GM12878 (cell line): ENCODE results near the gene DCP1A. TPM values are rescaled to one million over a fixed set of nuclear protein-coding genes. Genes with fewer than 3 reads are reported as not detected.

ENCODE experiments used
- ATF2 ChIP-seq: IDR thresholded peaks from 2 replicates; pipeline ENCODE4 v1.6.1; 2012; ENCODE audit warnings: low read length, inconsistent platforms
- KLF5 ChIP-seq: fragments of 450-650 bp; IDR thresholded peaks from 2 replicates; pipeline ENCODE4 v1.6.1; 2014; ENCODE audit warnings: mild to moderate bottlenecking; ENCODE audit not compliant: partially characterized antibody
- MAX ChIP-seq: IDR thresholded peaks from 2 replicates; pipeline ENCODE4 v1.6.1; 2012; ENCODE audit warnings: low read depth, low read length, improper control_type of control experiment
- NBN ChIP-seq: fragments of 450-650 bp; IDR thresholded peaks from 2 replicates; pipeline ENCODE4 v1.6.1; 2016
- ZBTB4 ChIP-seq: fragments of 450-650 bp; formaldehyde crosslinking; IDR thresholded peaks from 2 replicates; pipeline ENCODE4 v1.4.0; 2022; ENCODE audit warnings: mild to moderate bottlenecking, moderate library complexity
- ZNF24 ChIP-seq: fragments of 450-650 bp; IDR thresholded peaks from 2 replicates; pipeline ENCODE4 v1.6.1; 2017; ENCODE audit warnings: antibody characterized with exemption, mild to moderate bottlenecking
- polyA plus RNA-seq, 11 experiments: library from polyadenylated mRNA; depleted of rRNA in 4 of 11; unstranded in 6 of 11; stranded (reverse) in 5 of 11; fragments of >200 nt; fragmentation: Nextera tagmentation in 4 of 11; fragmentation: Illumina TruSeq in 1 of 11; extraction: Ambion mirVana in 4 of 11; extraction: Trizol in 1 of 11; gene quantifications; 1 replicate in 1 of 11; 2 replicates in 10 of 11; pipeline versions ENCODE4 v1.2.1 to v1.2.3, GENCODE V29; 2011 to 2016; ENCODE audit warnings: inconsistent platforms in 2 of 11, missing spikeins in 2 of 11, low read depth in 1 of 11
- total RNA-seq, 4 experiments: library from RNA; depleted of rRNA in 3 of 4; stranded (reverse); fragments of >200 nt in 3 of 4; fragmentation: Illumina TruSeq in 1 of 4; extraction: Trizol in 1 of 4; gene quantifications; 2 replicates each; pipeline versions ENCODE4 v1.2.1 to v1.2.3, GENCODE V29; 2013 to 2021
- TF ChIP-seq, protein P1 (sequence below): fragments of 450-650 bp; IDR thresholded peaks from 2 replicates; pipeline ENCODE4 v1.6.1; 2017; ENCODE audit warnings: mild to moderate bottlenecking, low read depth, inconsistent platforms; ENCODE audit not compliant: poor library complexity, severe bottlenecking

The DCP1A gene
- total and polyA plus RNA-seq, 10 of the 15 experiments (the other 5 are each of a cell fraction or from before 2014, with no cell fraction given) = 12.5 to 34.6 (median 16.3) TPM

DNA sequence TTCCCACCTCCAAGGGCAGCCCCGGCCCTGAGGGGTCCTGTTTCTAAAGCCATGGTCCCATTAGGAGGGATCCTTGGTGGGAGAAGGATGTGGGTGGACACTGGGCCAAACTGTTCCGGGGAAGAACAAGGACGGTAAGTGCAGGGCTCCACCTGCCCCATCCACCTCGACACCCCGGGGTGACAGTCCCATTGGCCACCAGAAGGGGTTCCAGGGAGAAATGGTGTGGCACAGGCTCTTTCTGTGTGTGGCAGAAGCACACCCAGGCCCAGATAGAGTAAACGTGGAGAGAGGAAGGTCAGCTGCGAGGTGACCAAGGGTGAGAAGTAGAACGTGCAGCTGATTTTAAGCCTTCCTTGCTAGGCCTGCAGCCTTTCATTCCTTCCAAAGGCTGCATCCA lies 103.6 kb downstream of the DCP1A start (continued):
- TF ChIP-seq ZBTB4 (no peak), ATF2 (no peak), MAX (no peak), ZNF24 (no peak), NBN (no peak), KLF5 (no peak)
- TF ChIP-seq, protein P1, sequence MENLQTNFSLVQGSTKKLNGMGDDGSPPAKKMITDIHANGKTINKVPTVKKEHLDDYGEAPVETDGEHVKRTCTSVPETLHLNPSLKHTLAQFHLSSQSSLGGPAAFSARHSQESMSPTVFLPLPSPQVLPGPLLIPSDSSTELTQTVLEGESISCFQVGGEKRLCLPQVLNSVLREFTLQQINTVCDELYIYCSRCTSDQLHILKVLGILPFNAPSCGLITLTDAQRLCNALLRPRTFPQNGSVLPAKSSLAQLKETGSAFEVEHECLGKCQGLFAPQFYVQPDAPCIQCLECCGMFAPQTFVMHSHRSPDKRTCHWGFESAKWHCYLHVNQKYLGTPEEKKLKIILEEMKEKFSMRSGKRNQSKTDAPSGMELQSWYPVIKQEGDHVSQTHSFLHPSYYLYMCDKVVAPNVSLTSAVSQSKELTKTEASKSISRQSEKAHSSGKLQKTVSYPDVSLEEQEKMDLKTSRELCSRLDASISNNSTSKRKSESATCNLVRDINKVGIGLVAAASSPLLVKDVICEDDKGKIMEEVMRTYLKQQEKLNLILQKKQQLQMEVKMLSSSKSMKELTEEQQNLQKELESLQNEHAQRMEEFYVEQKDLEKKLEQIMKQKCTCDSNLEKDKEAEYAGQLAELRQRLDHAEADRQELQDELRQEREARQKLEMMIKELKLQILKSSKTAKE = no peak
